Measurements from ENCODE around the gene BAIAP3.

DNA sequence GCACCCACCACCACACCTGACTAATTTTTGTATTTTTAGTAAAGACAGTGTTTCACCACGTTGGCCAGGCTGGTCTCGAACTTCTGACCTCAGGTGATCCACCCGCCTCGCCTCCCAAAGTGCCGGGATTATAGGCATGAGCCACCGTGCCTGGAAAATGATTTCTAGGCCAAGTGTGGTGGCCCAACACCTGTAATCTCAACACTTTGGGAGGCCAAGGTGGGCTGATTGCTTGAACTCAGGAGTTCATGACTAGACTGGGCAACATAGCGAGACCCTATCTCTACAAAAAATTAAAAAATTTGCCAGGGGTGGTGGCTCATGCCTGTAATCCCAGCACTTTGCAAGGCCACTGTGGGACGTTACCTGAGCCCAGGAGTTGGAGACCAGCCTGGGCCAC is 11.0 kb upstream of the BAIAP3 start:
- TF ChIP-seq ELF4 (IDR thresholded peaks at IDR 0.05): no peak
- no peak for TF ChIP-seq SUZ12 (IDR thresholded peaks at IDR 0.05)
- no peak for TF ChIP-seq LEF1 (IDR thresholded peaks at IDR 0.05; ENCODE audit: borderline replicate concordance)
- no peak for TF ChIP-seq FOXM1 (IDR thresholded peaks at IDR 0.05; ENCODE audit: borderline replicate concordance)
- TF ChIP-seq FOXK2 (IDR thresholded peaks at IDR 0.05): no peak

Measured in HEK293T (cell line).